Panc1 (cell line): ENCODE results near the gene LMNB1. TPM values are rescaled to one million over a fixed set of nuclear protein-coding genes. Genes with fewer than 3 reads are reported as not detected.

Experiments used
- ATAC-seq: fragments of 200-7000 bp; cut with Tn5 transposase; 2 replicates; pipeline ENCODE4 v1.9.1; 2020; ENCODE audit warnings: mild to moderate bottlenecking, moderate library complexity
- BruUV-seq: library from RNA; stranded (reverse); fragments of 400-500 nt; replicated peaks from 2 replicates; lab custom pipeline; 2021; lab: Mats Ljungman, UMichigan
- CTCF ChIA-PET: fragments of 300-600 bp; sonication (Branson Sonifier 250); formaldehyde crosslinking; loops from one replicate; lab custom pipeline; 2022; ENCODE audit warnings: antibody characterized with exemption; lab: Charles Lee
- POLR2A ChIA-PET: fragments of 300-600 bp; sonication (Branson Sonifier 250); formaldehyde crosslinking; loops from one replicate; lab custom pipeline; 2022; ENCODE audit warnings: antibody characterized with exemption; lab: Charles Lee
- DNase-seq: peaks from one replicate; pipeline ENCODE4 v3.0.0-alpha.2; 2010; ENCODE audit warnings: low read depth, low spot score
- H3K27ac ChIP-seq: 2 replicates; pipeline ENCODE4 v1.5.1; 2011; ENCODE audit warnings: mild to moderate bottlenecking, low read length, inconsistent platforms
- H3K27me3 ChIP-seq: fragments of 200-500 bp; sonication (Bioruptor generic); 2 replicates; pipeline ENCODE4 v1.6.0; 2014; ENCODE audit warnings: low read length, inconsistent platforms; ENCODE audit not compliant: control insufficient read depth, insufficient read depth
- H3K36me3 ChIP-seq: fragments of 200-500 bp; sonication (Bioruptor generic); 2 replicates; pipeline ENCODE4 v1.5.1; 2014; ENCODE audit warnings: inconsistent platforms, mild to moderate bottlenecking, low read length, moderate library complexity; ENCODE audit not compliant: control insufficient read depth, insufficient read depth
- H3K4me1 ChIP-seq: 2 replicates; pipeline ENCODE4 v1.5.1; 2011; ENCODE audit warnings: inconsistent platforms, mild to moderate bottlenecking, low read length, moderate library complexity; ENCODE audit not compliant: control insufficient read depth, insufficient read depth
- H3K4me3 ChIP-seq, 2 experiments: 2 replicates each; pipeline ENCODE4 v1.5.1; 2011 to 2012; ENCODE audit warnings: low read depth in 2 of 2, low read length in 2 of 2, mild to moderate bottlenecking in 2 of 2, inconsistent platforms in 1 of 2, moderate library complexity in 1 of 2
- H3K9me3 ChIP-seq: fragments of 200-500 bp; sonication (Bioruptor generic); 2 replicates; pipeline ENCODE4 v1.5.1; 2014; ENCODE audit warnings: low read depth, mild to moderate bottlenecking, inconsistent platforms, low read length, moderate library complexity; ENCODE audit not compliant: control insufficient read depth, insufficient read depth
- CTCF ChIP-seq: fragments of 450-650 bp; IDR thresholded peaks from 2 replicates; pipeline ENCODE4 v1.5.1; 2017; ENCODE audit warnings: mild to moderate bottlenecking
- POLR2AphosphoS5 ChIP-seq: IDR thresholded peaks from 2 replicates; pipeline ENCODE4 v1.6.1; 2012; ENCODE audit warnings: mild to moderate bottlenecking, low read depth, low read length, moderate library complexity
- REST ChIP-seq, 2 experiments: IDR thresholded peaks; 2 replicates each; pipeline ENCODE4 v1.6.1; 2011 to 2012; ENCODE audit warnings: low read depth in 2 of 2, control low read depth in 1 of 2, low read length in 1 of 2, mild to moderate bottlenecking in 1 of 2, moderate library complexity in 1 of 2; ENCODE audit not compliant: insufficient read depth in 1 of 2
- SIN3A ChIP-seq: IDR thresholded peaks from 2 replicates; pipeline ENCODE4 v1.6.1; 2012; ENCODE audit warnings: low read depth, mild to moderate bottlenecking, low read length, moderate library complexity, borderline replicate concordance; ENCODE audit not compliant: insufficient read depth
- TCF7L2 ChIP-seq: IDR thresholded peaks from 2 replicates; pipeline ENCODE4 v1.6.1; 2011; ENCODE audit warnings: mild to moderate bottlenecking, low read depth, low read length, inconsistent platforms
- in situ Hi-C: cut with HindIII; loops from 2 replicates; pipeline ENCODE4 v1.10.0; 2016; ENCODE audit warnings: low sequenced_read_pairs, low pct_unique_long_range_greater_than_20kb
- intact Hi-C: fragments of 100-400 bp; cut with micrococcal nuclease; formaldehyde crosslinking; loops from one replicate; pipeline ENCODE4 v1.10.0; 2022; ENCODE audit not compliant: unreplicated experiment
- total RNA-seq: library from RNA; stranded (reverse); gene quantifications from one replicate; pipeline ENCODE4 v1.2.1, GENCODE V29; 2021; ENCODE audit not compliant: unreplicated experiment

LMNB1 gene
- total RNA-seq, 1 experiment from 2014 or later = 122 TPM

GRCh38 chr5:126757713-126758357 lies 19.1 kb upstream of the LMNB1 start:
- H3K4me1 ChIP-seq = no peaks in the 10 kb centered on the region
- CTCF ChIA-PET = interaction anchor here (0.6 to 0.7 kb wide), 2 partner anchors 163 to 218 kb away, joined by 3 read pairs; partner anchors contain the start of gene ALDH7A1
- no peaks in the 10 kb centered on the region for H3K36me3 ChIP-seq
- in situ Hi-C loops = no loop called here
- BruUV-seq = no TSS peak
- no peak overlapping the region for H3K4me3 ChIP-seq
- no peak overlapping the region for H3K27ac ChIP-seq
- H3K9me3 ChIP-seq = no peaks in the 10 kb centered on the region
- DNase-seq (no peak), ATAC-seq (no peak)
- intact Hi-C loops = no loop called here
- no peaks in the 10 kb centered on the region for H3K27me3 ChIP-seq
- TF ChIP-seq CTCF (no peak), REST (IDR thresholded peaks at IDR 0.05; ENCODE audit: insufficient read depth in 1 of 2, low read depth in 2 of 2, low read length in 1 of 2) (no peak), TCF7L2 (no peak), SIN3A (no peak), POLR2AphosphoS5 (no peak)
- POLR2A ChIA-PET = interaction anchor here (0.6 kb wide), 1 partner anchor 92 kb away, joined by 6 read pairs; no protein-coding TSS in a partner anchor

GRCh38 chr5:126763371-126763770 lies 13.6 kb upstream of the LMNB1 start:
- no peak for DNase-seq
- no peaks in the 10 kb centered on the region for H3K36me3 ChIP-seq
- H3K9me3 ChIP-seq = no peaks in the 10 kb centered on the region
- H3K27ac ChIP-seq = no peak overlapping the region
- ChIA-PET POLR2A (no interaction called here), CTCF (no interaction called here)
- intact Hi-C loops = no loop called here
- no peaks in the 10 kb centered on the region for H3K4me1 ChIP-seq
- in situ Hi-C loops = no loop called here
- no TSS peak for BruUV-seq
- no peaks in the 10 kb centered on the region for H3K27me3 ChIP-seq
- ATAC-seq = no peak
- H3K4me3 ChIP-seq = no peak overlapping the region
- TF ChIP-seq SIN3A (no peak), TCF7L2 (no peak)

- ChIA-PET CTCF (no interaction called here), POLR2A (no interaction called here)
- TF ChIP-seq POLR2AphosphoS5 (no peak), CTCF (no peak), SIN3A (no peak), REST (IDR thresholded peaks at IDR 0.05; ENCODE audit: insufficient read depth in 1 of 2, low read depth in 2 of 2, low read length in 1 of 2) (no peak), TCF7L2 (no peak)
- DNase-seq = no peak
- no peaks in the 10 kb centered on the region for H3K4me1 ChIP-seq
- no peaks in the 10 kb centered on the region for H3K9me3 ChIP-seq
- H3K27me3 ChIP-seq = no peaks in the 10 kb centered on the region
- ATAC-seq = no peak
- no TSS peak for BruUV-seq
- in situ Hi-C loops = no loop called here
- no peak overlapping the region for H3K27ac ChIP-seq
- intact Hi-C loops = no loop called here
- H3K4me3 ChIP-seq = no peak overlapping the region
- H3K36me3 ChIP-seq = no peaks in the 10 kb centered on the region
Observed at GRCh38 chr5:126769703-126770102, 7.2 kb upstream of the LMNB1 start.
